T-helper 2 cell treated with Interferon-gamma antibody and Interleukin-4, amounts not matched to agents 100 ng/mL and 5 ng/mL, for 36 hours (primary cell): ENCODE results near the gene IGFBP5. TPM values are rescaled to one million over a fixed set of nuclear protein-coding genes. Genes with fewer than 3 reads are reported as not detected.

Experiments used
- intact Hi-C: fragments of 100-400 bp; cut with micrococcal nuclease; formaldehyde crosslinking; loops from one replicate; pipeline ENCODE4 v1.15.1; 2023
- total RNA-seq: library from RNA; stranded (reverse); gene quantifications from 2 replicates; pipeline ENCODE4 v1.2.3, GENCODE V29; 2022

The IGFBP5 gene
- total RNA-seq, 1 donor from 2014 or later, result not detected

GRCh38 chr2:216666461-216667233 lies 28.7 kb downstream of the IGFBP5 start:
- intact Hi-C loops, result loop anchor here (1.0 to 10.0 kb wide), 3 partner anchors 147 to 634 kb away; no protein-coding TSS in a partner anchor

GRCh38 chr2:216665717-216666116 lies 29.6 kb downstream of the IGFBP5 start:
- intact Hi-C loops, result loop anchor here (1.0 to 10.0 kb wide), 3 partner anchors 146 to 633 kb away; no protein-coding TSS in a partner anchor

GRCh38 chr2:216665242-216665641 lies 30.1 kb downstream of the IGFBP5 start:
- intact Hi-C loops, result loop anchor here (5.0 to 10.0 kb wide), 2 partner anchors 260 to 633 kb away; no protein-coding TSS in a partner anchor

GRCh38 chr2:216664593-216665034 lies 30.7 kb downstream of the IGFBP5 start:
- intact Hi-C loops, result loop anchor here (5.0 to 10.0 kb wide), 2 partner anchors 260 to 632 kb away; no protein-coding TSS in a partner anchor

- intact Hi-C loops, result loop anchor here (10.0 kb wide), 1 partner anchor 259 kb away; no protein-coding TSS in a partner anchor
Measured at GRCh38 chr2:216663846-216664245, 31.5 kb downstream of the IGFBP5 start.

- intact Hi-C loops, result loop anchor here (10.0 kb wide), 1 partner anchor 258 kb away; no protein-coding TSS in a partner anchor
Measured at GRCh38 chr2:216663106-216663505, 32.2 kb downstream of the IGFBP5 start.

- intact Hi-C loops, result loop anchor here (10.0 kb wide), 1 partner anchor 257 kb away; no protein-coding TSS in a partner anchor
Measured at GRCh38 chr2:216661639-216662375, 33.5 kb downstream of the IGFBP5 start.

GRCh38 chr2:216661051-216661450 lies 34.3 kb downstream of the IGFBP5 start:
- intact Hi-C loops, result loop anchor here (10.0 kb wide), 1 partner anchor 256 kb away; no protein-coding TSS in a partner anchor

GRCh38 chr2:216660496-216660895 lies 34.9 kb downstream of the IGFBP5 start:
- intact Hi-C loops, result loop anchor here (10.0 kb wide), 1 partner anchor 256 kb away; no protein-coding TSS in a partner anchor

- intact Hi-C loops, result no loop called here
Measured at GRCh38 chr2:216659276-216659675, 36.1 kb downstream of the IGFBP5 start.

GRCh38 chr2:216658757-216659156 lies 36.6 kb downstream of the IGFBP5 start:
- intact Hi-C loops, result no loop called here

- intact Hi-C loops, result no loop called here
Measured at GRCh38 chr2:216657980-216658379, 37.4 kb downstream of the IGFBP5 start.

- intact Hi-C loops, result no loop called here
Measured at GRCh38 chr2:216657086-216657855, 38.1 kb downstream of the IGFBP5 start.

GRCh38 chr2:216654528-216655052 lies 40.8 kb downstream of the IGFBP5 start:
- intact Hi-C loops, result no loop called here

- intact Hi-C loops, result no loop called here
Measured at GRCh38 chr2:216653931-216654365, 41.4 kb downstream of the IGFBP5 start.

GRCh38 chr2:216653093-216653799 lies 42.1 kb downstream of the IGFBP5 start:
- intact Hi-C loops, result no loop called here

GRCh38 chr2:216652566-216652965 lies 42.8 kb downstream of the IGFBP5 start:
- intact Hi-C loops, result no loop called here

GRCh38 chr2:216651351-216651881 lies 43.9 kb downstream of the IGFBP5 start:
- intact Hi-C loops, result no loop called here

- intact Hi-C loops, result no loop called here
Measured at GRCh38 chr2:216650626-216651257, 44.6 kb downstream of the IGFBP5 start.
